ENCODE results near the gene ZBTB5.
A peak's percentile ranks its signal among the peaks of the same experiment; 100 is the strongest.

The ZBTB5 gene

GRCh38 chr9:37422289-37423104, 42.8 kb downstream of the ZBTB5 start, which contains the start of gene GRHPR:
TSS of gene GRHPR (plus strand) at chr9:37422696. CDS start at chr9:37422751, 55 bp downstream.
- peak; percentile 71 to 74 for DNase-seq

- DNase-seq = no peak
These were observed 43.3 kb downstream of the ZBTB5 start for GRCh38 chr9:37421914-37422288.

- DNase-seq = no peak
These were observed 44.7 kb downstream of the ZBTB5 start for GRCh38 chr9:37420271-37421215.

GRCh38 chr9:37419204-37419603, 46.0 kb downstream of the ZBTB5 start:
- no peak for DNase-seq

GRCh38 chr9:37417857-37418618, 47.2 kb downstream of the ZBTB5 start:
- DNase-seq = no peak

GRCh38 chr9:37417252-37417803, 47.9 kb downstream of the ZBTB5 start:
- DNase-seq = no peak

GRCh38 chr9:37415011-37415719, 50.1 kb downstream of the ZBTB5 start:
- peak; percentile 69 to 73 for DNase-seq

GRCh38 chr9:37414503-37414943, 50.7 kb downstream of the ZBTB5 start:
- no peak for DNase-seq

- no peak for DNase-seq
These were observed 51.9 kb downstream of the ZBTB5 start for GRCh38 chr9:37413311-37413710.

GRCh38 chr9:37412431-37413151, 52.7 kb downstream of the ZBTB5 start:
- DNase-seq = no peak

GRCh38 chr9:37410969-37411785, 54.1 kb downstream of the ZBTB5 start:
- DNase-seq = no peak

GRCh38 chr9:37410354-37410861, 54.8 kb downstream of the ZBTB5 start:
- DNase-seq = no peak

- DNase-seq = no peak
These were observed 56.1 kb downstream of the ZBTB5 start for GRCh38 chr9:37408933-37409710.

- peak; percentile 19 to 21 for DNase-seq
These were observed 57.8 kb downstream of the ZBTB5 start for GRCh38 chr9:37407468-37407867.

- DNase-seq = no peak
These were observed 58.4 kb downstream of the ZBTB5 start for GRCh38 chr9:37406603-37407401.

- DNase-seq = no peak
These were observed 59.4 kb downstream of the ZBTB5 start for GRCh38 chr9:37405764-37406380.

GRCh38 chr9:37405350-37405749, 59.9 kb downstream of the ZBTB5 start:
- no peak for DNase-seq

- no peak for DNase-seq
These were observed 60.7 kb downstream of the ZBTB5 start for GRCh38 chr9:37404590-37404989.
